NB4 (cell line): ENCODE results near the gene TMEM187.

ENCODE experiments used
- DNase-seq: peaks from one replicate; pipeline ENCODE4 v3.0.0; 2010; ENCODE audit warnings: low read depth
- H3K4me3 ChIP-seq: one replicate; pipeline ENCODE4 v1.5.1; 2011; ENCODE audit warnings: mild to moderate bottlenecking, low read depth, low read length, moderate library complexity
- MYC ChIP-seq: IDR thresholded peaks from 2 replicates; pipeline ENCODE4 v1.6.1; 2011; ENCODE audit warnings: low read depth, low read length
- POLR2A ChIP-seq: IDR thresholded peaks from 2 replicates; pipeline ENCODE4 v1.6.1; 2011; ENCODE audit warnings: mild to moderate bottlenecking; ENCODE audit not compliant: insufficient read length; ENCODE audit errors: extremely low read depth
- TF ChIP-seq, protein P1 (sequence below): IDR thresholded peaks from one replicate; pipeline ENCODE4 v1.5.1; 2012; ENCODE audit warnings: low read depth, low read length
- TF ChIP-seq, protein P2 (sequence below): IDR thresholded peaks from 2 replicates; pipeline ENCODE4 v1.6.1; 2011; ENCODE audit warnings: low read depth, low read length

Gene TMEM187

DNA sequence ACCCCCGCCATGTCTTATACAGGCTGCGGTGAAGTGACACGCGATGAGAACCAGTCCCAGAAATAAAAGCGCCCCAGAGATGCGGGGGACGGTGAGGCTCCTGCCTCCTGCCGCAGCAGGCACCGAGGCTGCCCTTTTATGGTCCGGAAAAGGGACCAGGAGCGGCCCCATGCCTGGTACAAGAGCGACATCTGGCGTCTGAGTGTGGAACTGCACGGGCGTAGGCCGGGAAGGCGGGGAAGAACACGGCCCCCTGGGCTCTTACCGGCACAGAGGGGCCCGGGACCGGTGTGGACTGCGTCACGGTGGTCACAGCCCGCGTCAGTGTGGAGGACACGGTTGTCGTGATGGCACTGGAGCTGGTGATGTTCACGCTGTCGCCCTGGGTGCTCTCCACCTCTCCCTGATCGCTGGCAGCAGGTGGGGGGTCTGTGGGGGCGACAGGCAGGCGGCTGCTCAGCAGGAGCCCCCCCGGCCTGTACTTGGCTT, 19.2 kb upstream of the TMEM187 start:
- peak; percentile 72 for DNase-seq
- no peak overlapping the region for H3K4me3 ChIP-seq
- TF ChIP-seq, protein P1, sequence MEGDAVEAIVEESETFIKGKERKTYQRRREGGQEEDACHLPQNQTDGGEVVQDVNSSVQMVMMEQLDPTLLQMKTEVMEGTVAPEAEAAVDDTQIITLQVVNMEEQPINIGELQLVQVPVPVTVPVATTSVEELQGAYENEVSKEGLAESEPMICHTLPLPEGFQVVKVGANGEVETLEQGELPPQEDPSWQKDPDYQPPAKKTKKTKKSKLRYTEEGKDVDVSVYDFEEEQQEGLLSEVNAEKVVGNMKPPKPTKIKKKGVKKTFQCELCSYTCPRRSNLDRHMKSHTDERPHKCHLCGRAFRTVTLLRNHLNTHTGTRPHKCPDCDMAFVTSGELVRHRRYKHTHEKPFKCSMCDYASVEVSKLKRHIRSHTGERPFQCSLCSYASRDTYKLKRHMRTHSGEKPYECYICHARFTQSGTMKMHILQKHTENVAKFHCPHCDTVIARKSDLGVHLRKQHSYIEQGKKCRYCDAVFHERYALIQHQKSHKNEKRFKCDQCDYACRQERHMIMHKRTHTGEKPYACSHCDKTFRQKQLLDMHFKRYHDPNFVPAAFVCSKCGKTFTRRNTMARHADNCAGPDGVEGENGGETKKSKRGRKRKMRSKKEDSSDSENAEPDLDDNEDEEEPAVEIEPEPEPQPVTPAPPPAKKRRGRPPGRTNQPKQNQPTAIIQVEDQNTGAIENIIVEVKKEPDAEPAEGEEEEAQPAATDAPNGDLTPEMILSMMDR, result peak; percentile 70
- no peak for TF ChIP-seq POLR2A
- no peak for TF ChIP-seq MYC
- TF ChIP-seq, protein P2, sequence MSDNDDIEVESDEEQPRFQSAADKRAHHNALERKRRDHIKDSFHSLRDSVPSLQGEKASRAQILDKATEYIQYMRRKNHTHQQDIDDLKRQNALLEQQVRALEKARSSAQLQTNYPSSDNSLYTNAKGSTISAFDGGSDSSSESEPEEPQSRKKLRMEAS, result no peak

DNA sequence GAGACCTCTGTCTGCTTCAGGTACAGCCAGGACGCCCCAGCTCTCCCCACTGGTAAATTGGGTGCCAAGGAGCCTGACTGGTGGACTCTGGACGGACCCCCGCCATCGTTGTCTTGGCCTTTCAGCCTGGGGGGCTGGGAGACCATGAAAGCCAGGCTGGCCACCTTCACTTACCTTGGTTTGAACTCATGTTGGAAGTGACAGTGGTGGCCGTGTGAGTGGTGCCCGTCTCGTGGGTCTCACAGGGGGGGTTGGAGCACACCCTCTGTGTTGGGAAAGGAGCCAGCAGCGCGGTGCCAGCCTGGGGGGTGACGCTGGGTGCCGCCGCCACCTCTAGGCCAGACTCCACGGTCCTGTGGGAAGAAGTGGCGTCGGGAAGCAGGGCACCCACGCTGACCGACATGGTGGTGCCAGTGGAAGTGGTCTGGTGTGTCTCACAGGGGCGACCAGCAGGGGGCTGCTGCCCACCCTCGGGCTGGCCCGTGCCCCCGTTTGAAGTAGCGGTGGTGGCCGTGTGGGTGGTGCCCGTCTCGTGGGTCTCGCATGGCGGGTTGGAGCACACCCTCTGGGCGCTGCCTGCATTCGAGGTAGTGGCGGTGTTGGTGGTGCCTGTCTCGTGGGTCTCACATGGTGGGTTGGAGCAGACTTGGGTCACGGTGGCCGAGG, 18.5 kb upstream of the TMEM187 start:
- H3K4me3 ChIP-seq, result no peak overlapping the region
- TF ChIP-seq POLR2A, result no peak
- DNase-seq, result no peak

DNA sequence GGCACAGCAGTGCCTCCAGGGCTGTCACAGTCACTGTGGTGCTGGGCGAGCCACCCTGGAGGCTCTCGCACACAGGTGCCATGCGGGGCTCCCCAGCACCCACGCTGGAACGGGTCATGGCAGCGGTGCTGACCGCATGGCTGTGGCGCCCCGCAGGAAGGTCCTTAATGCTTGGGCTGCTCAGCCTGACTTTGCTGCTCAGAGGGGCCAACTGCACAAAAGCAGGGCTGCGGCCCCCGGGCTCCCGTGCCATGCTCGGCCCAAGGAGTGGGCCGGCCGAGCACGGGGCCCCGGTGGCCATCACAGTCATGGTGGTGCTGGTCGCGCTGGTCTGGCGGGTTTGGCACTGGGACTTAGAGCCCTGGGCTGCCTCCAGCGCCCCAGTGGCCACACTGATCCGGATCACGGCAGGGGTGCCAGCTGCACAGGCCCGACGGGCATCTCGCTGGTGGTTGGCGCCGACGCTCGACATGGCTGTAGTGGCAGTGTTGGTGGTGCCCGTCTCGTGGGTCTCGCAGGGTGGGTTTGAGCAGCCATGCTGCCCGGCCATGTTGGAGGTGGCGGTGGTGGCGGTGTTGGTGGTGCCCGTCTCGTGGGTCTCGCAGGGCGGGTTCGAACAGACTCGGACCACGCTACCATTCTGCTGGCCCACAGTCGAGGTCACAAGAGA, 17.9 kb upstream of the TMEM187 start:
- DNase-seq, result no peak
- TF ChIP-seq, protein P2, result no peak
- TF ChIP-seq, protein P1, result no peak
- TF ChIP-seq MYC, result no peak
- no peak for TF ChIP-seq POLR2A
- H3K4me3 ChIP-seq, result no peak overlapping the region

DNA sequence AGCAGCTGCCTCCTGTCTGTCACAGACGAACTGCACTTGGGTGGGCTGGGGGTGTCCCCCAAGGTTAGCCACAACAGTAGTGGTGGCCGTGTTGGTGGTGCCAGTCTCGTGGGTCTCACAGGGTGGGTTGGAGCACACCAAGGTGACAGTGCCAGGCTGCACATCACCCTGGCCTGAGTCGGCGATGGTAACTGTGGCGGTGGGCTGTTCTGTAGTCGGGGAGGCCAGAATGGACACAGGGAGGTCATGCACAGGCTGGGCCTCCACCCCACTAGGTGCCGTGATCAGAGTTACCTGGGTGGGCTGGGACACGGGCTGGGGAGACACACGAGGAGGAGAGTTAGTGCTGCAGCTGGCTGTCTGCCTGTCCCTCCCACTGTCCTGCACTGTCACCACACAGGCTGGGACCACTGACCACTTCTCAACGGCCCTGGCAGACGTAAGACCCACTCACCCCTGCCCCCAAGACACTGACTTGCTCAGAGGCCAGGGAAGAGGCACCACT, 17.3 kb upstream of the TMEM187 start:
- H3K4me3 ChIP-seq, result no peak overlapping the region
- DNase-seq, result no peak
- TF ChIP-seq, protein P2, result no peak
- TF ChIP-seq MYC, result no peak
- TF ChIP-seq POLR2A, result no peak
- TF ChIP-seq, protein P1, result no peak

DNA sequence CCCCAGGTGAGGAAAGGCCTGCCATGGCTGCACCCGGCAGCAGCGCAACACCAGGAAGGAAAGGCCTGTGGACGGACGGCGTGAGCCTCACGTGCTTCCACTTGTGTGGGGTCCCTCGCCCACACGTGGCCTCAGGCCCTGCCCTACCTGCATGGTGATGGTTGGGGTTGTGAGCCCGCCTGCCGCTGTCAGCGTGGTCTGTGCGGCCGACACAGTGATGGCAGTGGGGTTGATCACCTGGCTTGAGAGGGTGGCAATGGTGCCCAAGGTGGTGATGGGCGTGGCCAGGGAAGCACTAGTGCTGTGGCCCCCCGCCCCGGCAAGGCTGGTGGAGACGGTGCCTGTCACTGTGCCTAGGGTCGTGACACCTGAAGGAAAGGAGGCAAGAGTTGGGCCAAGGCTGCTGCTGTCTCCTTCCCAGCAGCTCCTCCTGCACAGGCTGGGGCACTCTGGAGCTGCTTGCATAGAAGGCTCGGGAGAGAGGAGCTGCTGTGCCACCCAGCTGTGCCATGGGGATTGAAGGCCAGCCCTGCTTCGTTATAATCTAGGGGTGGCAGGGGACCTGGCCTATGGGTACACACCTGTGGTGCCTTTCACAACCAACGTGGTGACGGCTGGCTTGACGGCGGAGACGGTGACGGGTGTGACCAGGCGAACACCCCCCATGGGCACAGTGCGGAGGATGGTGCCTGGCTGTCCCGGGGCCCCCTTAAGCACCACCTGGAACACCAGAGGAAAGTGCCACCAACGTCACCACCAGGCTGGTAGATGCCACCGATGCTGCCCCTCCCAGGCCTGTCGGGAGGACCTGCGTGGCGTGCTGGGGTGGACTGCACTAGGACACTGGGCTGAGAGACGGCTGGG, 16.3 kb upstream of the TMEM187 start:
- TF ChIP-seq MYC (no peak), POLR2A (no peak)
- TF ChIP-seq, protein P1, result no peak
- TF ChIP-seq, protein P2, result no peak
- no peak overlapping the region for H3K4me3 ChIP-seq
- no peak for DNase-seq
